ENCODE measurements around the gene GALNT17.

- TF ChIP-seq POLR2AphosphoS5 (IDR thresholded peaks at IDR 0.05) = no peak
- no peak for TF ChIP-seq POLR2A (IDR thresholded peaks at IDR 0.05)
These were observed 106.8 kb downstream of the GALNT17 start for GRCh38 chr7:71238581-71239295.

Data from prostate gland (tissue), 1 donor.